GM23338 (cell line): ENCODE data around the gene GJC1. TPM values are rescaled to one million over a fixed set of nuclear protein-coding genes. Genes with fewer than 3 reads are reported as not detected.

Source experiments
- ATAC-seq: fragments of 200-7000 bp; cut with Tn5 transposase; 3 replicates; pipeline ENCODE4 v1.9.1; 2020
- DNase-seq: peaks from one replicate; pipeline ENCODE4 v3.0.0-alpha.2; 2015; ENCODE audit warnings: low spot score
- H2AFZ ChIP-seq: fragments of 200-600 bp; sonication (generic); 2 replicates; pipeline ENCODE4 v1.8.0; 2016; ENCODE audit warnings: antibody characterized with exemption, mild to moderate bottlenecking, moderate library complexity
- H3F3A ChIP-seq: fragments of 200-600 bp; sonication (generic); replicated peaks from 2 replicates; pipeline ENCODE4 v1.8.0; 2017; ENCODE audit warnings: antibody characterized with exemption, mixed run types, low read depth
- H3K27ac ChIP-seq: fragments of 200-600 bp; sonication (generic); 2 replicates; pipeline ENCODE4 v1.6.1; 2016; ENCODE audit warnings: low read depth
- H3K27me3 ChIP-seq: fragments of 200-600 bp; sonication (generic); 2 replicates; pipeline ENCODE4 v1.8.0; 2016; ENCODE audit warnings: mild to moderate bottlenecking, mixed run types, moderate library complexity; ENCODE audit not compliant: insufficient read depth
- H3K36me3 ChIP-seq: fragments of 200-600 bp; sonication (generic); 2 replicates; pipeline ENCODE4 v1.8.0; 2016; ENCODE audit warnings: mild to moderate bottlenecking; ENCODE audit not compliant: insufficient read depth
- H3K4me1 ChIP-seq: fragments of 200-600 bp; sonication (generic); 2 replicates; pipeline ENCODE4 v1.8.0; 2016; ENCODE audit warnings: mild to moderate bottlenecking, moderate library complexity; ENCODE audit not compliant: insufficient read depth
- H3K4me2 ChIP-seq: fragments of 200-600 bp; sonication (generic); 2 replicates; pipeline ENCODE4 v1.7.1; 2017; ENCODE audit warnings: mixed run types
- H3K4me3 ChIP-seq: fragments of 200-600 bp; sonication (generic); 2 replicates; pipeline ENCODE4 v1.6.1; 2016; ENCODE audit warnings: mixed run types
- H3K79me2 ChIP-seq: fragments of 200-600 bp; sonication (generic); replicated peaks from 2 replicates; pipeline ENCODE4 v1.8.0; 2017; ENCODE audit warnings: mild to moderate bottlenecking; ENCODE audit not compliant: insufficient read depth
- H3K9me2 ChIP-seq: fragments of 200-600 bp; sonication (generic); 2 replicates; pipeline ENCODE4 v1.8.0; 2017; ENCODE audit not compliant: insufficient read depth
- H4K20me1 ChIP-seq: fragments of 200-600 bp; sonication (generic); replicated peaks from 2 replicates; pipeline ENCODE4 v1.8.0; 2017; ENCODE audit warnings: mild to moderate bottlenecking; ENCODE audit not compliant: insufficient read depth
- H3K27ac Mint-ChIP-seq: 2 replicates; pipeline ENCODE4 v1.8.0; 2020; ENCODE audit warnings: inconsistent platforms, mild to moderate bottlenecking, moderate library complexity, mixed read lengths
- H3K27me3 Mint-ChIP-seq: 3 replicates; pipeline ENCODE4 v1.8.0; 2022; ENCODE audit warnings: low read depth, mild to moderate bottlenecking, moderate library complexity, mixed read lengths, inconsistent platforms; ENCODE audit not compliant: insufficient read depth, poor library complexity
- H3K36me3 Mint-ChIP-seq: 3 replicates; pipeline ENCODE4 v1.8.0; 2021; ENCODE audit warnings: low read depth, mild to moderate bottlenecking, inconsistent platforms, moderate library complexity, mixed read lengths
- H3K4me1 Mint-ChIP-seq: 3 replicates; pipeline ENCODE4 v1.8.0; 2020; ENCODE audit warnings: mild to moderate bottlenecking, inconsistent platforms, mixed read lengths
- H3K4me3 Mint-ChIP-seq: 3 replicates; pipeline ENCODE4 v1.8.0; 2021; ENCODE audit warnings: moderate library complexity, mild to moderate bottlenecking, inconsistent platforms, mixed read lengths
- H3K9me3 Mint-ChIP-seq: 3 replicates; pipeline ENCODE4 v1.8.0; 2020; ENCODE audit warnings: moderate library complexity, mild to moderate bottlenecking, inconsistent platforms, mixed read lengths
- CREB1 ChIP-seq: fragments of 250-450 bp; sonication (Bioruptor Pico); IDR thresholded peaks from 2 replicates; pipeline ENCODE4 v1.5.0; 2020; ENCODE audit warnings: low read depth, mild to moderate bottlenecking, moderate library complexity
- CTCF ChIP-seq, 2 experiments: fragments of 200-600 bp in 1 of 2; sonication (generic) in 1 of 2; conservative IDR thresholded peaks; 2 replicates each; pipeline versions ENCODE4 v1.5.1 to v1.6.1; 2016 to 2017; ENCODE audit warnings: antibody characterized with exemption in 2 of 2, low read depth in 2 of 2, mild to moderate bottlenecking in 2 of 2, moderate library complexity in 1 of 2
- ETS1 ChIP-seq: IDR thresholded peaks from 2 replicates; pipeline ENCODE4 v1.6.1; 2016; ENCODE audit warnings: antibody characterized with exemption
- EZH2phosphoT487 ChIP-seq: fragments of 200-600 bp; sonication (generic); IDR thresholded peaks from one replicate; pipeline ENCODE4 v1.8.1; 2018; ENCODE audit warnings: antibody characterized with exemption; ENCODE audit not compliant: unreplicated experiment
- JUNB ChIP-seq: IDR thresholded peaks from one replicate; pipeline ENCODE4 v1.6.1; 2016; ENCODE audit warnings: antibody characterized with exemption; ENCODE audit not compliant: unreplicated experiment
- NANOG ChIP-seq: IDR thresholded peaks from 2 replicates; pipeline ENCODE4 v1.6.1; 2016; ENCODE audit warnings: antibody characterized with exemption, borderline replicate concordance
- POLR2AphosphoS5 ChIP-seq: IDR thresholded peaks from 2 replicates; pipeline ENCODE4 v1.6.1; 2016; ENCODE audit warnings: antibody characterized with exemption, low read depth
- REST ChIP-seq: IDR thresholded peaks from one replicate; pipeline ENCODE4 v1.6.1; 2018; ENCODE audit warnings: antibody characterized with exemption; ENCODE audit not compliant: unreplicated experiment
- STAT1 ChIP-seq: IDR thresholded peaks from one replicate; pipeline ENCODE4 v1.6.1; 2016; ENCODE audit warnings: antibody characterized with exemption; ENCODE audit not compliant: unreplicated experiment
- ZNF114 ChIP-seq: fragments of 250-450 bp; sonication (Bioruptor Pico); IDR thresholded peaks from 2 replicates; pipeline ENCODE4 v1.5.0; 2020; ENCODE audit warnings: mild to moderate bottlenecking, moderate library complexity
- ZNF331 ChIP-seq: fragments of 250-450 bp; sonication (Bioruptor Pico); IDR thresholded peaks from 2 replicates; pipeline ENCODE4 v1.5.0; 2020; ENCODE audit warnings: low read depth, mild to moderate bottlenecking, moderate library complexity
- polyA plus RNA-seq: library from polyadenylated mRNA; unstranded; fragments of >200 nt; fragmentation: Nextera tagmentation; extraction: Ambion mirVana; gene quantifications from 2 replicates; pipeline ENCODE4 v1.2.1, GENCODE V29; 2016
- total RNA-seq: library from RNA; depleted of rRNA; stranded (reverse); fragments of >200 nt; shearing (Covaris generic); gene quantifications from 2 replicates; pipeline ENCODE4 v1.2.3, GENCODE V29; 2014

The GJC1 gene
- total and polyA plus RNA-seq, 2 experiments from 2014 or later = 34.7 to 99.2 TPM

GRCh38 chr17:44760474-44761308 is 69.4 kb downstream of the GJC1 start:
- peaks cover 39% of the 10 kb centered on the region for H3K27me3 Mint-ChIP-seq
- Histone ChIP-seq H3F3A (no peaks in the 10 kb centered on the region; the same call in 1 of the 2 replicates), H4K20me1 (no peaks in the 10 kb centered on the region), H3K36me3 (no peaks in the 10 kb centered on the region), H3K27me3 (peaks cover 50% of the 10 kb centered on the region), H2AFZ (no peak overlapping the region), H3K9me2 (no peaks in the 10 kb centered on the region), H3K27ac (no peak overlapping the region), H3K4me1 (no peaks in the 10 kb centered on the region), H3K4me3 (no peak overlapping the region), H3K4me2 (no peak overlapping the region), H3K79me2 (no peaks in the 10 kb centered on the region)
- ATAC-seq (no peak), DNase-seq (no peak)
- no peaks in the 10 kb centered on the region for H3K36me3 Mint-ChIP-seq
- no peaks in the 10 kb centered on the region for H3K9me3 Mint-ChIP-seq
- no peak for TF ChIP-seq POLR2AphosphoS5
- TF ChIP-seq REST = no peak
- no peak for TF ChIP-seq ZNF114 (CRISPR knock-in tag)
- no peak for TF ChIP-seq STAT1
- no peak for TF ChIP-seq EZH2phosphoT487
- TF ChIP-seq CREB1 = no peak
- H3K4me1 Mint-ChIP-seq = no peaks in the 10 kb centered on the region; the same call in 2 of the 3 replicates
- no peak overlapping the region for H3K4me3 Mint-ChIP-seq
- no peak overlapping the region for H3K27ac Mint-ChIP-seq

- no peaks in the 10 kb centered on the region; the same call in 1 of the 2 replicates for H3F3A ChIP-seq
- Mint-ChIP-seq H3K4me1 (no peaks in the 10 kb centered on the region), H3K9me3 (no peaks in the 10 kb centered on the region), H3K27ac (no peak overlapping the region), H3K27me3 (peaks cover 39% of the 10 kb centered on the region), H3K36me3 (no peaks in the 10 kb centered on the region), H3K4me3 (no peak overlapping the region)
- no peak overlapping the region; the same call in 1 of the 2 replicates for H3K4me3 ChIP-seq
- H3K4me1 ChIP-seq = no peaks in the 10 kb centered on the region
- H3K9me2 ChIP-seq = no peaks in the 10 kb centered on the region
- no peaks in the 10 kb centered on the region for H3K79me2 ChIP-seq
- no peaks in the 10 kb centered on the region for H4K20me1 ChIP-seq
- no peak for ATAC-seq
- peak overlapping the region; percentile 88; the same call in 1 of the 2 replicates for H3K4me2 ChIP-seq
- no peaks in the 10 kb centered on the region for H3K36me3 ChIP-seq
- peaks cover 52% of the 10 kb centered on the region for H3K27me3 ChIP-seq
- no peak overlapping the region for H3K27ac ChIP-seq
- no peak overlapping the region; the same call in 1 of the 2 replicates for H2AFZ ChIP-seq
- no peak for DNase-seq
- TF ChIP-seq STAT1 (no peak), ZNF331 (CRISPR knock-in tag) (no peak), ETS1 (no peak), REST (no peak), CREB1 (no peak), NANOG (no peak), JUNB (no peak), EZH2phosphoT487 (no peak), CTCF (conservative IDR thresholded peaks at IDR 0.05; ENCODE audit: low read depth in 2 of 2) (no peak)
These were observed 70.2 kb downstream of the GJC1 start for GRCh38 chr17:44759916-44760243.
